NCI-H1092 treated with DMSO at 0.1 percent for 48 hours (cell line): Measurements from ENCODE around the gene ZNRF1.

Experiments used
- DNase-seq: peaks from one replicate; lab custom pipeline; 2025; lab: John Stamatoyannopoulos, UW

ZNRF1 gene

DNA sequence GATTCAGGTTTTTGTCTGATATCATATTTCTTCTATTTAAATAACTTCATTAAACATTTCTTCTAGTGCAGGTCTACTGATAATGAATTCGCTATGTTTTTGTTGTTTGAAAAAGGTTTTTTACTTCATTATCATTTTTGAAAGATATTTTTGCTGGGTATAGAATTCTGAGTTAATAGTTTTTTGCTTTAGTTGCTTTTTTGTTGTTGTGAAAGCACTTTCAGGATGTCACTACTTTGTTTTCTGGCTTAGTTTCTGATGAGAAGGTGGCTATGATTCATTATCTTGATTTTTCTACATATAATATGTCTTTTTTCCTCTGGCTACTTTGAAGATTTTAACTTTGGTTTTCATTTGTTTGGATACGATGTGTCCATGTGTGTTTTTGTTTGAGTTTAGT, 153.0 kb downstream of the ZNRF1 start:
- DNase-seq: no peak

GRCh38 chr16:75152635-75153034, 153.8 kb downstream of the ZNRF1 start:
- DNase-seq: no peak

DNA sequence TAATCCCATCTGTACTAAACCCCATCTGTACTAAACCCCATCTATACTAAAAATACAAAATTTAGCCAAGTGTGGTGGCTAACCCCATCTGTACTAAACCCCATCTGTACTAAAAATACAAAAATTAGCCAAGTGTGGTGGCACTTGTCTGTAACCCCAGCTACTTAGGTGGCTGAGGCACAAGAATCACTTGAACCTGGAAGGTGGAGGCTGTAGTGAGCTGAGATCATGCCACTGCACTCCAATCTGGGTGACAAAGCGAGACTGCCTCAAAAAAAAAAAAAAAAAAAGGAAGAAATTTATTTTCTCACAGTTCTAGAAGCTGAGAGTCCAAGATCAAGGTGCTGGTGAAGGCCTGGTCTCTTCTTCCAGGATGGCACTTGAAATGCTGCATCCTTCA, 161.6 kb downstream of the ZNRF1 start:
- DNase-seq: no peak
